Testis (tissue), 3 donors: ENCODE measurements around the gene IPO9. TPM values are rescaled to one million over a fixed set of nuclear protein-coding genes. Genes with fewer than 3 reads are reported as not detected.

Experiments used
- DNase-seq: peaks from one replicate; pipeline ENCODE4 v3.0.0-alpha.2; 2019
- H3K27ac ChIP-seq, 2 donors: fragments of 200-600 bp; sonication (generic); one replicate each; pipeline ENCODE4 v1.5.1; 2019
- H3K27me3 ChIP-seq: fragments of 200-600 bp; sonication (generic); one replicate; pipeline ENCODE4 v1.5.1; 2019
- H3K36me3 ChIP-seq: fragments of 200-600 bp; sonication (generic); one replicate; pipeline ENCODE4 v1.5.1; 2017; ENCODE audit warnings: low read depth; ENCODE audit errors: missing control alignments
- H3K4me1 ChIP-seq: fragments of 200-600 bp; sonication (generic); one replicate; pipeline ENCODE4 v1.5.1; 2019
- H3K4me3 ChIP-seq, 2 donors: fragments of 200-600 bp; sonication (generic); one replicate each; pipeline ENCODE4 v1.5.1; 2017 to 2019
- H3K9me3 ChIP-seq: fragments of 200-600 bp; sonication (generic); one replicate; pipeline ENCODE4 v1.5.1; 2017
- CTCF ChIP-seq, 3 experiments: fragments of 450-650 bp in 2 of 3; fragments of 200-600 bp in 1 of 3; sonication (generic) in 1 of 3; IDR thresholded peaks; one replicate each; pipeline ENCODE4 v1.5.1; 2016 to 2019; ENCODE audit warnings: antibody characterized with exemption in 3 of 3, mild to moderate bottlenecking in 2 of 3, moderate library complexity in 1 of 3
- POLR2A ChIP-seq: fragments of 450-650 bp; IDR thresholded peaks from one replicate; pipeline ENCODE4 v1.6.1; 2017; ENCODE audit warnings: antibody characterized with exemption, mild to moderate bottlenecking, moderate library complexity
- WGBS, 2 donors: methylation state at CpG; one replicate each; pipeline ENCODE4 v1.1.5; 2018; 5-methylcytosine and 5-hydroxymethylcytosine counted together
- intact Hi-C: fragments of 100-400 bp; cut with DNase I; formaldehyde crosslinking; loops from one replicate; pipeline ENCODE4 v1.15.1; 2023; ENCODE audit warnings: low total_unique reads
- polyA plus RNA-seq: library from polyadenylated mRNA; stranded (reverse); fragments of 350-450 nt; fragmentation: Illumina TruSeq; extraction: RNeasy Lipid Tissue Mini Kit (QIAGEN cat#74804); gene quantifications from one replicate; pipeline ENCODE4 v1.2.3, GENCODE V29; 2014; ENCODE audit warnings: low read depth, low replicate concordance; ENCODE audit not compliant: insufficient read depth
- total RNA-seq, 2 donors: library from RNA; depleted of rRNA; stranded (reverse); fragments of >200 nt; gene quantifications; one replicate each; pipeline ENCODE4 v1.2.3, GENCODE V29; 2016

IPO9 gene
- total and polyA plus RNA-seq, 3 donors from 2014 or later: 29.4 to 33.0 (median 30.5) TPM

GRCh38 chr1:201792534-201793305 is 36.2 kb upstream of the IPO9 start:
- Histone ChIP-seq H3K36me3 (no peaks in the 10 kb centered on the region), H3K9me3 (no peaks in the 10 kb centered on the region), H3K4me1 (peaks cover 21% of the 10 kb centered on the region), H3K27me3 (no peaks in the 10 kb centered on the region), H3K27ac (no peak overlapping the region), H3K4me3 (no peak overlapping the region)
- peak; percentile 84 for DNase-seq
- intact Hi-C loops: loop anchor here (10.0 kb wide), 1 partner anchor 228 kb away; no protein-coding TSS in a partner anchor
- 65 to 66% methylated on average over 9 of the region's 9 CpGs for WGBS, 2 donors
- TF ChIP-seq CTCF (IDR thresholded peaks at IDR 0.05): peak; percentile 97
- no peak for TF ChIP-seq POLR2A

DNA sequence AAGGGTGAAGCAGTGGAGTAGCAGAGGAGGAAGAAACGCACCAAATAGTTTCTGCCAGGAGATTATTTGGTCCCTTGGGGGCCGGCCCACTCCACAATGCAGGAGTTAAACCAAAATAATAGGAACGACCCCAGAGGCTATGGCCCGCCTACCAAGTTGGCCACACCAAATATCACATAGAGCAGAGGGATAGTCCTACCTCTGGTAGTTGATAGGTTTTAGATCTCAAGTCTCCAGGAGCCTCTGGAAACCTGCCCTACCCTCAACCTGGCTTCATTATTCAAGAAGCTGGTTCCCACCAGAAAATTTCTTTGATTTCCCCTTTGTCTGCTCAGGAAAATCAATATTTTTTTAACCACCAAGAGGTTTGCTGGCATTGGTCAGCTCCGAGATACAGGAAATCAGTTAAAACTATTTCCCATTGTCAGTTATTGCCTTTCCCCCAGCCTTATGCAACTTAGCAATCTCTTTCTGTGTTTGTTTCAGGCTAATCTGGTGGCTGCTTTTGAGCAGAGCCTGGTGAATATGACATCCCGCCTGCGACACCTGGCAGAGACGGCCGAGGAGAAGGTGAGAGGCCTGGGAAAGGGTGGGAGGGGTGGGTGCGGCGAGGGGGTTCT is 35.5 kb upstream of the IPO9 start:
- Histone ChIP-seq H3K27me3 (no peaks in the 10 kb centered on the region), H3K9me3 (no peaks in the 10 kb centered on the region), H3K4me3 (no peak overlapping the region), H3K4me1 (peaks cover 21% of the 10 kb centered on the region), H3K36me3 (no peaks in the 10 kb centered on the region), H3K27ac (no peak overlapping the region)
- 78 to 80% methylated on average over 11 of the region's 11 CpGs for WGBS, 2 donors
- intact Hi-C loops: loop anchor here (10.0 kb wide), 1 partner anchor 229 kb away; no protein-coding TSS in a partner anchor
- no peak for TF ChIP-seq POLR2A
- TF ChIP-seq CTCF (IDR thresholded peaks at IDR 0.05): peak in 1 of 3 experiments; percentile 2
- no peak for DNase-seq

DNA sequence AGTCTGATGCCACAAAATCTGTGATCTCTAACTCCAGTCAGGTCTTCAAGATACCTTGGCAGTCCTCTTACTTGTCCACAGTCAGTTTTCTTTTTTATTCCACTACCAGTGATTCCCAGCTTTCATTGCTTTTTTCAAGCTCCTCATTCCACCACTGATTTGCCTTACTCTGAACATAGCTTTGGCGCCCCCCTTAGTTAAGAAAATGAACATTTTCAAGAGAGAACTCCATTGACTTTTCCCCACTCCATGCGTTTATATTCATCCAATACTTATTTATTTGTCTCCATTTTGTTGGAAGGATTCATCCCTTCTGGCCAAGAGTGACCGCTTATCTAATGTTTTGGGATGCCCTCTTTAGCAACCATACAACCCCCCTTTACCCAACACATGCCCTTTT is 33.9 kb upstream of the IPO9 start:
- WGBS, 2 donors: 72 to 80% methylated on average over 3 of the region's 3 CpGs
- no peaks in the 10 kb centered on the region for H3K9me3 ChIP-seq
- intact Hi-C loops: loop anchor here (2.0 to 10.0 kb wide), 2 partner anchors 88 to 230 kb away; no protein-coding TSS in a partner anchor
- H3K36me3 ChIP-seq: no peaks in the 10 kb centered on the region
- no peaks in the 10 kb centered on the region for H3K27me3 ChIP-seq
- TF ChIP-seq POLR2A (no peak), CTCF (IDR thresholded peaks at IDR 0.05) (peak in 1 of 3 experiments; percentile 19)
- DNase-seq: no peak
- H3K27ac ChIP-seq: no peak overlapping the region
- no peak overlapping the region for H3K4me3 ChIP-seq
- peaks cover 21% of the 10 kb centered on the region for H3K4me1 ChIP-seq

DNA sequence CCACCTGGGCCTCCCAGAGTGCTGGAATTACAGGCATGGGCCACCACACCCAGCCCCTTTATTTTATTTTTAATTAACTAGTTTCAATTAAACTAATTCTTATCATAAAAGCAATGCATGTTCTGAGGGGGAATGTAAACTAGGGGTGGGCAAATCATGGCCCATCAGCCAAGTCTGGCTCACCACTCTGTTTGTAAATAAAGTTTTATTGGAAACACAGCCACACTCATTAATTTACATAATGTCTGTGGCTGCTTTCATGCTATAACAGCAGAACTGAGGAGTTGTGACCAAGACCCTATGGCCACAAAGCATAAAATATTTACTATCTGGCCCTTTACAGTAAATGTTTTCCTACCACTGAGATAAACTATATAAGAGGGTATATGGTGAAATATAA is 28.7 kb upstream of the IPO9 start:
- H3K27ac ChIP-seq: no peak overlapping the region
- H3K4me3 ChIP-seq: no peak overlapping the region
- intact Hi-C loops: no loop called here
- H3K27me3 ChIP-seq: no peaks in the 10 kb centered on the region
- H3K4me1 ChIP-seq: no peaks in the 10 kb centered on the region
- DNase-seq: no peak
- no peaks in the 10 kb centered on the region for H3K9me3 ChIP-seq
- H3K36me3 ChIP-seq: no peaks in the 10 kb centered on the region
- TF ChIP-seq CTCF (IDR thresholded peaks at IDR 0.05) (no peak), POLR2A (no peak)
